ENCODE measurements around the gene ARPIN. TPM values are rescaled to one million over a fixed set of nuclear protein-coding genes. Genes with fewer than 3 reads are reported as not detected.
A peak's percentile ranks its signal among the peaks of the same experiment; 100 is the strongest.

ARPIN gene
- total RNA-seq, 1 experiment from 2014 or later, result 30.4 TPM

DNA sequence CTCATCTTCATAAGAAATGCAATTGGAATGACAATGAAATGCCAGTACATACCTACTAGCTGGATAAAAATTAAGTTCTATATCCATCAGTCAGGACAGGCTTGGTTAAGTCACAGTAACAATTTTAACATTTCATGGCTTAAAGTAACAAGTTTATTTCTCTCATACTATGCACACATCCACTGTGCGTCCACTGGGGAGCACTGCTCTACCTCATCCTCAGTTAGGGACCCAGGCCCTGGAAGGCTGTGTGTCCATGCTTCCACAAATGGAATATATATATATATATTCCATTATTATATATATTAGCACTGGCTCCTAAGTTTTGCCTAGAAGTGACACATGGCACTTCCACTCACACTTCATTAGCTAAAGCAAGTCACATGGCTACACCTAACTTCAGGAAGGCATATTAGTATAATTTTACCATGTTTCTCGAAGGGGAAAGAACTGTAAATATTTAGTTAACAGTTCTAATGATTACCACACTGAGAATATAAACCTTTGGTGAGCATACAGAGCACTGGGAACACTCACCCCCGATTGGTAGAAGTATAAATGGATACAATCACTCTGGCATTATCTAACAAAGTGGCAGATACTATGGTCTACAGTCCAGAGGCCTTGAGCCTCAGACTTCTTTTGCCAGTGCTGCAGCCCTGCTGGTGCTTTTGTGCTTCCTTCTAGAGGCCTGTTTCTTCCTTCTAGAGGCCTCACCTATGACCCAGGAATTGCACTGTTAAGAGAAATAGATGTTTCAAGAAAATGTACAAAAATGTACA, 47.6 kb downstream of the ARPIN start:
- H3F3A ChIP-seq (ENCODE audit: insufficient read depth, low read depth), result peaks cover 17% of the 10 kb centered on the region
- H3K4me3 ChIP-seq, result no peak overlapping the region
- no peaks in the 10 kb centered on the region for H3K79me2 ChIP-seq (ENCODE audit: low read depth)
- H3K4me2 ChIP-seq, result no peak overlapping the region
- peaks cover 15% of the 10 kb centered on the region; the same call in 1 of the 2 replicates for H3K36me3 ChIP-seq (ENCODE audit: low read depth)
- intact Hi-C loops (cut with micrococcal nuclease; ENCODE audit: unreplicated experiment), result no loop called here
- H3K27ac ChIP-seq, result 0 out of 2 replicates have a peak overlapping the region, but pooled peaks have one; percentile 19
- no peak overlapping the region for H2AFZ ChIP-seq
- no peaks in the 10 kb centered on the region for H3K9me2 ChIP-seq (ENCODE audit: insufficient read depth)
- CTCF ChIA-PET, result interaction anchor here (1.1 kb wide), 1 partner anchor 10 kb away, joined by 9 read pairs; no protein-coding TSS in a partner anchor
- no TSS peak for BruUV-seq (replicated peaks)
- no peaks in the 10 kb centered on the region for H4K20me1 ChIP-seq (ENCODE audit: insufficient read depth)
- no peak for DNase-seq
- no peak for TF ChIP-seq EZH2 (IDR thresholded peaks at IDR 0.05; ENCODE audit: low read depth)
- TF ChIP-seq, protein P1, sequence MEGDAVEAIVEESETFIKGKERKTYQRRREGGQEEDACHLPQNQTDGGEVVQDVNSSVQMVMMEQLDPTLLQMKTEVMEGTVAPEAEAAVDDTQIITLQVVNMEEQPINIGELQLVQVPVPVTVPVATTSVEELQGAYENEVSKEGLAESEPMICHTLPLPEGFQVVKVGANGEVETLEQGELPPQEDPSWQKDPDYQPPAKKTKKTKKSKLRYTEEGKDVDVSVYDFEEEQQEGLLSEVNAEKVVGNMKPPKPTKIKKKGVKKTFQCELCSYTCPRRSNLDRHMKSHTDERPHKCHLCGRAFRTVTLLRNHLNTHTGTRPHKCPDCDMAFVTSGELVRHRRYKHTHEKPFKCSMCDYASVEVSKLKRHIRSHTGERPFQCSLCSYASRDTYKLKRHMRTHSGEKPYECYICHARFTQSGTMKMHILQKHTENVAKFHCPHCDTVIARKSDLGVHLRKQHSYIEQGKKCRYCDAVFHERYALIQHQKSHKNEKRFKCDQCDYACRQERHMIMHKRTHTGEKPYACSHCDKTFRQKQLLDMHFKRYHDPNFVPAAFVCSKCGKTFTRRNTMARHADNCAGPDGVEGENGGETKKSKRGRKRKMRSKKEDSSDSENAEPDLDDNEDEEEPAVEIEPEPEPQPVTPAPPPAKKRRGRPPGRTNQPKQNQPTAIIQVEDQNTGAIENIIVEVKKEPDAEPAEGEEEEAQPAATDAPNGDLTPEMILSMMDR (conservative IDR thresholded peaks at IDR 0.05), result no peak
- POLR2A ChIA-PET (ENCODE audit: unreplicated experiment), result no interaction called here
- no peaks in the 10 kb centered on the region for H3K27me3 ChIP-seq (ENCODE audit: insufficient read depth, low read depth)
- no peaks in the 10 kb centered on the region for H3K9me3 ChIP-seq (ENCODE audit: insufficient read depth, low read depth)
- no peaks in the 10 kb centered on the region for H3K4me1 ChIP-seq (replicated peaks; ENCODE audit: insufficient read depth)

DNA sequence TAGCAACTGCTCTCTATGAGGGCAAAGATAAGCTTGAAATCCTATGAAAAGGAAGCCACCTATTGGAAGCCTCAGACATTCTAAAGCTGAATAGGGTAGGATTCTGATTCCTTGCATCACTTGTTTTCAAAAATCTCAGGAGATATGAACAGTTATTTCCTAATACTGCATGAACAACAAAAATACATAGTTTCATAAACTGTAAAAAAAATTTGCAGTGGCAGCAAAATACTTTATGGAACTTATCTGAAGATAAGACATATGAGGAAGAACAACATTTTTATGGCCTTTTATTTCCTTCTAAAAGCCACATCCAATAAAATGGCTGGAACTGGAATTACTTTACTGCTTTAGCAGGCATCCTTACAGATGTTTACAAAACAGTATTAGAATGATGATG, 48.8 kb downstream of the ARPIN start:
- no peaks in the 10 kb centered on the region for H3K79me2 ChIP-seq (ENCODE audit: low read depth)
- CTCF ChIA-PET, result no interaction called here
- H3K27me3 ChIP-seq (ENCODE audit: insufficient read depth, low read depth), result no peaks in the 10 kb centered on the region
- H4K20me1 ChIP-seq (ENCODE audit: insufficient read depth), result no peaks in the 10 kb centered on the region
- no peak overlapping the region for H3K4me2 ChIP-seq
- peaks cover 19% of the 10 kb centered on the region; the same call in 1 of the 2 replicates for H3K36me3 ChIP-seq (ENCODE audit: low read depth)
- no peak for TF ChIP-seq EZH2 (IDR thresholded peaks at IDR 0.05; ENCODE audit: low read depth)
- TF ChIP-seq, protein P1 (conservative IDR thresholded peaks at IDR 0.05), result no peak
- no peaks in the 10 kb centered on the region for H3K4me1 ChIP-seq (replicated peaks; ENCODE audit: insufficient read depth)
- no peaks in the 10 kb centered on the region for H3K9me2 ChIP-seq (ENCODE audit: insufficient read depth)
- intact Hi-C loops (cut with micrococcal nuclease; ENCODE audit: unreplicated experiment), result no loop called here
- no TSS peak for BruUV-seq (replicated peaks)
- no peaks in the 10 kb centered on the region for H3K9me3 ChIP-seq (ENCODE audit: insufficient read depth, low read depth)
- DNase-seq, result no peak
- no peak overlapping the region for H3K4me3 ChIP-seq
- peaks cover 17% of the 10 kb centered on the region for H3F3A ChIP-seq (ENCODE audit: insufficient read depth, low read depth)
- POLR2A ChIA-PET (ENCODE audit: unreplicated experiment), result no interaction called here
- H2AFZ ChIP-seq, result no peak overlapping the region
- 0 out of 2 replicates have a peak overlapping the region, but pooled peaks have one; percentile 19 for H3K27ac ChIP-seq

DNA sequence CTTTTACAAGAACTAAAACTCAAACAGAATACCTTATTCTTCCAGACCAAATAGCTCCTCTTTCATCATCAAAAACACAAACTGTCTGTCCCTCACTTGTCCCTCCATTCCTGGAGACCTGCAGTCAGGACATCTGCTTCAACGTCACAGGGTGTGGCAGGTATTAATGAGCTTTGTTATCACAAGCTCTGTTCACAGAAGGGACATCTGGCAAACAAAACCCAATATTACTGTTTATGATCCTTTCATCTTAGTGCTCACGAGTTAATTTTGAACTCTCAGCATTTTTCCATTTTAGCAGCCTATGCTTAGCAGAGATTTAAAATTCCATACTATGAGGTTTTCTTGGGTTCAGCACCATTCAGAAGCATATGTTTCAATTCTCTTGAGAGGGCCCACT, 51.9 kb downstream of the ARPIN start:
- H3K4me1 ChIP-seq (replicated peaks; ENCODE audit: insufficient read depth), result no peaks in the 10 kb centered on the region
- ChIA-PET CTCF (no interaction called here), POLR2A (ENCODE audit: unreplicated experiment) (interaction anchor here (0.6 kb wide), 1 partner anchor 150 kb away, joined by 3 read pairs; no protein-coding TSS in a partner anchor)

More for the DNA sequence above, 51.9 kb downstream of the ARPIN start:
- TF ChIP-seq, protein P1 (conservative IDR thresholded peaks at IDR 0.05), result no peak
- no peak for TF ChIP-seq EZH2 (IDR thresholded peaks at IDR 0.05; ENCODE audit: low read depth)
- Histone ChIP-seq H3K9me3 (ENCODE audit: insufficient read depth, low read depth) (no peaks in the 10 kb centered on the region), H4K20me1 (ENCODE audit: insufficient read depth) (no peaks in the 10 kb centered on the region), H3K27me3 (ENCODE audit: insufficient read depth, low read depth) (no peaks in the 10 kb centered on the region), H3K79me2 (ENCODE audit: low read depth) (no peaks in the 10 kb centered on the region), H2AFZ (no peak overlapping the region), H3K36me3 (ENCODE audit: low read depth) (peaks cover 19% of the 10 kb centered on the region; the same call in 1 of the 2 replicates), H3F3A (ENCODE audit: insufficient read depth, low read depth) (peaks cover 22% of the 10 kb centered on the region), H3K9me2 (ENCODE audit: insufficient read depth) (no peaks in the 10 kb centered on the region), H3K27ac (no peak overlapping the region), H3K4me2 (no peak overlapping the region), H3K4me3 (no peak overlapping the region)
- BruUV-seq (replicated peaks), result no TSS peak
- intact Hi-C loops (cut with micrococcal nuclease; ENCODE audit: unreplicated experiment), result no loop called here
- DNase-seq, result no peak
